OCI-LY3 (cell line): Measurements from ENCODE around the gene ARHGAP19.

Experiments used
- CTCF ChIP-seq: fragments of 200-600, 300-600 bp; sonication (generic); IDR thresholded peaks from 2 replicates; pipeline ENCODE4 v1.5.1; 2014; ENCODE audit warnings: antibody characterized with exemption, low read length, low read depth
- EZH2phosphoT487 ChIP-seq: fragments of 200-600 bp; shearing (Covaris generic); IDR thresholded peaks from 2 replicates; pipeline ENCODE4 v1.6.1; 2018; ENCODE audit warnings: antibody characterized with exemption, mixed run types, low read depth

- TF ChIP-seq CTCF (no peak), EZH2phosphoT487 (no peak)
Measured at GRCh38 chr10:97321804-97322190, 29.4 kb upstream of the ARHGAP19 start.
